HG03378 (cell line): ENCODE results near the gene ZNF296.

ENCODE experiments used
- ATAC-seq: cut with Tn5 transposase; IDR thresholded peaks from one replicate; pipeline ENCODE4 v1.9.1; 2021; ENCODE audit warnings: mild to moderate bottlenecking, moderate library complexity; ENCODE audit not compliant: unreplicated experiment

Gene ZNF296

DNA sequence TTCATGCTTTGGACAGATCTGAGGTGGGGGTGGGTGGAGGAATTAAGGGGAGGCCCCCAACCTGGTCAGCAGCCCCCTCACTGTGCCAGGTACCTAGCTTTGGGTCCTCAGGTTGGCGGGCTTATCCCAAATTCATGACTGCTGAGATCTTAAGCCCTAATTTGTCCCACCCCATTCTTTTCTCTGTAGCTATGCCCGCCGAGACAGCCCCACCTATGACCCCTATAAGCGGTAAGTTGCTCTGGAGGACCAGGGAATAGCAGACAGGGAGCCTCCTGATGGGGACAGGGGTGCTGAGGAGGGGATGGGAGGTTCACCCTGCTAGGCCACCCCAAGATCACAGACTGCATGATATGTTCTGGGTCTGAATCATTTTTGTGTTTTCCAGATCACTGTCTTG lies 14.3 kb downstream of the ZNF296 start:
- no peak for ATAC-seq

DNA sequence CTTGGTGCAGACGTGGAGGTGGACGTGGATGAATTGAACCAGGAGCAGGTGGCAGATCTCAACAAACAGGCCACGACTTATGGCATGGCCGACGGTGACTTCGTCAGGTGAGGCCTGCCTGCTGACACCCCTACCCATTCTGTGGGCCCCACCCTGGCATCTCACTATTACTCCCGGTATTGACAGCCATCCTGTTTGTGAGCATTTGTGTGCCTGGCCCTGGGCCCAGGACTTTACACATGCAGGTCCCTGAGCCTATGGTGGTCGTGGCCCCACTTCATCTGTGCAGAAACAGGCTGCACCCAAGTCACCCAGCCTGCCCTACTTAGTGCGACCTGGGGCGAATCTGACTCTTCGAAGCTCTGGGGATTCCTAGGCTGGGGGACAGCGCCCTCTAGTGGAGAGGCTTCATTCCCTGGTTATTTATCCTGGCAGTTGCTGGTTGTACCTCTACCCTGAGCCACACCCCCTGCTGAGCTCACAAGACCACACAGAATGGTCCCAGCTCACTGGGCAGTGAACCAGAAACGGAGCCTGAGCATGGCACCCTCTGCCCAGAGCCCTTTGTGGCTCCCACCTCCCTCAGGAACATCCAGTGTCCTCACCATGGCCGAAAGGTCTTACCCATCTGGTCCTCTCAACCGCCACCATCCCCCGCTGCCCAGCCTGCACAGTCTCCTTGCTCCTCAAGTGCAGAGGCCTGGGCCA lies 16.9 kb downstream of the ZNF296 start:
- peak; percentile 53 for ATAC-seq

DNA sequence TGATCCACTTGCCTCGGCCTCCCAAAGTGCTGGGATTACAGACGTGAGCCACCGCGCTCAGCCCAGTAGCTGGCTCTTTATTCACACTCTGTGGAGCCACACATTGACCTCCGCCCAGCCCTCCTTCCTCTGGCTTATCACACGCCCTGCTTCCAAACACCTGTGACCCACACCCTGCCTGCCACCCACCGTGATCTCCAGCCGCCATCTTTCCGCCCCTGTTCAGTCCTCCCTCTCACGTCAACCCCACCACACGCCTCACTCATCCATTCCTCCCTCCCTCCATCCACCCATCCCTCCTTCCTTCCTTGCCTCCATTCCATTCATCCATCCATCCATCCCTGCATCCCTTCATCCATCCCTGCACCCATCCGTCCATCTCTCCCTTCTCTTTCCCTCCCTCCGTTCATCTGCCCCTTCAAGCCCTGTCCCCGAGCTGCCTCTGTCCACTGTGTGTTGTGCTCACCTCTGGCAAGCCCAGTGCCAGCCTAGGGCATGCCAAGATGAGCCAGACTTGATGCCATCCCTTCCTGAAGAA lies 17.6 kb downstream of the ZNF296 start:
- ATAC-seq, result no peak

DNA sequence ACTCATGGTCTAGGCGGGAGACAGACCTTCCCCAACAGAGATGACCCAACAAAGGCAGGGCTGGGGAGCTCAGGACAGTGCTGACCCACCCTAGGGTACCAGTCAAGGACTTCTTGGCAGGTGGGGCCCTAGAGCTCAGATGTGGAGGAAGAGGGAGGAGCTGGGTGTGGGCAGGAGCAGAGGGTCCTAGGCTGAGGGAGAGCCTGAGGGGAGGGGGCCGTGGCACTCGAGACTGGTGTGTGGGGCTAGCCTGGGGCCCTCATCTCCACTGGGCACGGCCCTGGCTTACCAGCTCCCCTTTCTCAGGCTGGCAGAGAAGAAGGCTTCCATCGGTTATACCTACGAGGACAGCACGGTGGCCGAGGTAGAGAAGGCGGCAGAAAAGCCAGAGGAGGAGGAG lies 18.8 kb downstream of the ZNF296 start:
- ATAC-seq, result no peak

DNA sequence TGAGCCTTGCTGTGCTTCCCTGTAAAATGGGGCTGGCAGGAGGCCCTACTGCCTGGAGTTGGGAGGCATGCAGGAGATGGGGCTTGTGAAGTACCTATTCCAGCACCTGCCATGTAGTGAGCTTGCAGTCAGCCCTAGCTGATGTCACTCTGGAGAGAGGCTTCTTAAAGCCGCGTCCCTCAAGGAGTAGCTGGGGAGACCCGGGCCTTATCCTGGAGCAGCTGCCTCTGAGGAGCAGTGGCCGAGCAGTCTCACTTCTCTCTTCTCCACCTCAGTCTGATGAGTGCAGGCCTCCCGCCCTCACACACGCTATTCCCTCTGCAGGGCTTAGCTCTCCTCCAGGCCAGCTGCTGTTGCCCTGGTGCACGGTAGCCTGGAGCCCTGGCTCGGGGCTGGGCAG lies 19.4 kb downstream of the ZNF296 start:
- ATAC-seq, result no peak

DNA sequence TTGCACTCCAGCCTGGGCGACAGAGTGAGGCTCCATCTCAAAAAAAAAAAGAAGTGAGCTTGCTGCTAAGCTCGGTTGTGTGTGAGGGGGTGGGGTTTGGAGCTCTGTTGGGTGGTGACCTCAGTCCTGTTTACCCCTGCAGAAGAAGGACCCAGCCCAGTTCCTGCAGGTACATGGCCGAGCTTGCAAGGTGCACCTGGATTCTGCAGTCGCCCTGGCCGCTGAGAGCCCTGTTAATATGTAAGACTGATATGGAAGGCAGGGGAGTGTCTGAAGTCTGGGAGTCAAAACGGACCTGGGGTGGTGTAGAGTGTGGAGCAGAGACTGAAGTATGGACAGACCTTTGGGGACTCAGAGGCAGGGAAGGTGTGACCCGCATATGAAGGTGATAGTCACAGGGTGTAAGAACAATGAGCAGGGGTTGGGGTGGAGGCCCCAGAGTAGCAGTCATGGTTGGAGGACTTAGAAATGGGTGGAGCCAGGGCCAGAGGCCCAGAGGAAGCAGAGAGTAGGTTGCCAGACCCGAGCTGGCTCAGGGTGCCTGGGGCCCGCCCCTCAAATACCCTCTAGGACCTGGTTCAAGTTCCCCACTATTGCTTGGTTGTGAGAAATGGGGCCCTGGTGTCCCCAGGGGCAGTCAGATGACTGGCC lies 24.2 kb downstream of the ZNF296 start:
- no peak for ATAC-seq

DNA sequence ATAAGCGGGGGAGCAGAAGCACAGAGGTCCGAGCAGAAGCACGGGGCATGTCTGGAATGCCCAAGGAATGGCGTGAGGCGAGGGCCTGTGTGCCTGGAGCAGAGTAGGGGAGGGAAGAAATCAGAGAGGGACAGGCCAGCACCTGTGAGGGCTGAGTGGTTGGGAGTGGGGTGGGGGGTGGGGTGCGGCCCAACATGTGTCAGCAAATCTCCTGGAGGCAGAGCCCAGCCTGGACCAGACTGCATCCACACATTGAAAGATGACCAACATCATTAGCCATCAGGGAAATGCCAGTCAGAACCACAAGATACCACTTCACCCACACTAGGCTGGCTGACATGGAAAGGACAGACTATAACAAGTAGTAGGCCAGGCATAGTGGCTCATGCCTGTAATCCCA lies 26.2 kb downstream of the ZNF296 start:
- no peak for ATAC-seq

DNA sequence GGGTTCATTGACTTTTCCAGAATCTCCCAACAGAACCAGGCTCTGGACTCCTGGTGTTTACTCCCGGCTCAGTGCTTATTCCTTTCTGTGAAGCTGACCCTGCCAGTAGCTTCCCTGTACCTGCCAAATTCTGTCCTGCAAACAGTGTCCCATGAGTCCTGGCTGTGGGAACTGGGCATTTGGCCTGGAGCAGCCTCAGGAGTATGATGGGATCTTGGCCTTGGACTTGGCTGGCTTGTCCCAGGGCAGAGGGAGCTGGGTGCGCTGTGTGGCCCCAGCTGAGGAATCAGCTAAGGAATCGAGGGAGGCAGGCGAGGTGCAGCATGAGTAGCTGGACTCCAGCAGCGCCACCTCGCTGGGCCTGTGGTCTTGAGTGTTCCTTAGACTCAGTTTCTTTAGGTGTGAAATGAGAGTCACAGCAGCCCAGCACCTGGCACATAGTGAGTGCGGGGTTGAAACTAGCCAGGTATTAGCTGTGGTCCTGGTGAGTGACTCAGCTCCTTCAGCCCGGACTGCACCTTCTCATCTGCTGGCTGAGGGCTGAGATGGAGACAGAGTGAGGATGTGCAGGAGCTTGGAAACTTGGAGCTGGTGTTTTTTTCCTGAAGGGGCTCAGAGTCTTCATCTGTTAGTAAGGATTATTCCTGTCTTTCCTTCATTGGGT lies 27.1 kb downstream of the ZNF296 start:
- ATAC-seq, result no peak

DNA sequence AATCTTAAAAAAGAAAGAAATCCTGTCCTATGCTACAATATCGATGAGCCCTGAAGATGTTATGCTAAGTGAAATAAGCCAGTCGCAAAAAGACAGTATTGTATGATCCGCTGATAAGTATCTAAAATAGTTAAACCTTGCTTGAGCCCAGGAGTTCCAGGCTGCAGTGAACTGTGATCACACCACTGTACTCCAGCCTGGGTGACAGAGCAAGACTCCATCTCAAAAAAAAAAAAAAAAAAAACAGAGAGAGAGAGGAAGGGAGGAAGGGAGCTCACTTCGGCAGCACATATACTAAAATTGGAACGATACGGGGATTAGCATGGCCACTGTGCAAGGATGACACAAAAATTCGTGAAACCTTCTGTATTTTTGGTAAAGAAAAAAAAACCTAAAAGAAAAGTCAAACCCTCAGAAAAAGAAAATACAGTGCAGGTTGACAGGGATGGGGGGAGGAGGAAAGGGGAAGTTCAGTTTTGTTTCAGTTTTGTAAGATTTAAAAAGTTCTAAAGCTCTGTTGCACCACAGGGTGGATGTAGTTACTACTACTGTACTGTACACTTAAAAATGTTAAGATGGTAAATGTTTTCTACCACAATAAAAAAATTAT lies 29.0 kb downstream of the ZNF296 start:
- ATAC-seq, result peak; percentile 49

DNA sequence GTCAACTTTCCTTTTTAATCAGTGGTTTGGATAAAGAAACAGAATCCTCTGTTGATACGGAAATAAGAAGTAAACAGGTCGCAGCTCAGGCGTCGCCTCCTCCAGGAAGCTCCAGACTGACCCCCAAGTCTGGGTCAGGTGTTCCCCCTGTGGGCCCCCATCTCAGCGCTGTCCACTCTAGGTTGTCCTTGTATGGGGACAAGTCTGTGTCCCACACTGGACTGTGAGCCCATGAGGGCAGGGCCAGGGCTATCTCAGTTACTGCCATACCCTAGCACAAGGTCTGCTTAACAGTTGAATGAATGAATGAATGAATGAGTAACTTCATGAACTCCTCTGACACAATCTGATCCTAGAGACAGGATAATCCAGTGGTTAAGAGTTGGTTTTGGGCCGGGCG lies 29.9 kb downstream of the ZNF296 start:
- no peak for ATAC-seq

DNA sequence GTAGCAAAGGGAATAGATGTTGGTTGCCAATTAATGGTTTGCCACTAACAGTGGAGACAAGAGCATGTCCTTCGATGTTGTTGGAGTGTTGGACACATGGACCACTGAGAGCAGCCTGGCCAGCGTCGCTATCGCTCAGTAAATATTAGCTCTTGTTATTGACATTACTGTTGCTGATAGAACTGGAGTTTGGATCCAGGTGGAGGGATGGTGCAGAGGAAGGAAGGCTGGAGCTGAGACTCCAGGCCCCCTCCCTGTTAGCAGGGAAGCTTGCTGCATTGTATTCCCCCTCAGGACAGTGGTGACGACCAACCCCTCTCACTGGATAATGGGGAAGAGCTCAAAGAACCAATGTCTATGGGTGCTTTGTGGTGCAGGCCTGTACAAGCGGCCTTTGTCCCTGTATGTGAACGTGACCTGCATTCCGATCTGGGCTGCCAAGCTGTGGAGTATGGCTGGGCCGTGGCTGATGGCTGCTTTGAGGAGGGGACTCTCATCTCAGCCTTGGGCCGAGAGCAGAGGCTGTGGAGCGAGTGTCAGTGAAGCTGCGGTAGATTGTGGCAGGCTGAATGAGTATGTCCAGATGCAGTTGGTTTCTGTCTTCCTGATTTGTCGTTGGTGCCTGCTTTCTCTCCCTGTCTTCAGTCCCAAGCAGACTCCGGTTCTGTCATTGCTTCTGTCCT lies 30.5 kb downstream of the ZNF296 start:
- no peak for ATAC-seq

DNA sequence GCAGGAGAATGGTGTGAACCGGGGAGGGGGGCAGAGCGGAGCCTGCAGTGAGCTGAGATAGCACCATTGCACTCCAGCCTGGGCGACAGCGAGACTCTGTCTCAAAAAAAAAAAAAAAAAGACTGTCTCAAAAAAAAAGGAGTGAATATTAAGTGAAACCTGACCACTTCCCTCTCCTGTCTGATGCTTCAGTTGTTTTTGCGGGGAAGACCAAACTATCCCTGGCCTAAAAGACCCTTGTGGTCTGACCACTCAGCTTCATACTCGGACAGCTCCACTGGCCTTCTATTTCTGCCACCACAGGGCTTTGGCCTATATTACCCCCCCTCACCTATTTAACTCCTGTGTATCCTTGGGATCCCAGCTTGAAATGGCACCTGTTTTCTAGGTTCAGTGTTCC lies 35.2 kb downstream of the ZNF296 start:
- no peak for ATAC-seq

DNA sequence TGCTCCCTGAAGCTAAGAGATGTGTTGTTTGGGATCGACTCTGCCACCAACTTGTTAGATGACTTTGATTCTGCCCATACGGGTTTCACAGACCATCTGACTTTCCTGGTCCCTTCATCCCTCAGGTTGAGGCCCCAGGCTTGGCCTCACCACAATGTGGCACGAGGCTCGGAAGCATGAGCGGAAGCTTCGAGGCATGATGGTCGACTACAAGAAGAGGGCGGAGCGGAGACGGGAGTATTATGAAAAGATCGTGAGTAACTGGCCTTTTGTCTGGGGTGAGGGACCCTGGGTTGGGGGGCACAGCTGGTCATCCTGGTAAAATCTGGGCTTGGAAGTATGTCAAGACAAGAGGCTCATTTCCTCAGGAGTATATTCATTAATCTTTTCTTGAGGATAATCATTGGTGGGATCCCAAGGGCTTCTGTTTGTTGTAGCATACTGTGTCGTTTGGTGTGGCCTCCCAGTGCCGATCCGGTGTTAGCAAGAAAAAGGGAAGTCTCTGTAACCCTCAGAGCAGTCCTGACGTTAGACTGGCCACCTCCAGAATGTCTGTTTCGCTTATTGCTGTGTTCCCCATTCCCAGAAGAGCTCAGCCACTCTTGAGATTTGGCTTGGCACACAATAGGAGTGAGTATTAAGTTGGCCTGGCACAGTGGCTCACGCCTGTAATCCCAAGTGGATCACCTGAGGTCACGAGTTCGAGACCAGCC lies 36.1 kb downstream of the ZNF296 start:
- no peak for ATAC-seq

DNA sequence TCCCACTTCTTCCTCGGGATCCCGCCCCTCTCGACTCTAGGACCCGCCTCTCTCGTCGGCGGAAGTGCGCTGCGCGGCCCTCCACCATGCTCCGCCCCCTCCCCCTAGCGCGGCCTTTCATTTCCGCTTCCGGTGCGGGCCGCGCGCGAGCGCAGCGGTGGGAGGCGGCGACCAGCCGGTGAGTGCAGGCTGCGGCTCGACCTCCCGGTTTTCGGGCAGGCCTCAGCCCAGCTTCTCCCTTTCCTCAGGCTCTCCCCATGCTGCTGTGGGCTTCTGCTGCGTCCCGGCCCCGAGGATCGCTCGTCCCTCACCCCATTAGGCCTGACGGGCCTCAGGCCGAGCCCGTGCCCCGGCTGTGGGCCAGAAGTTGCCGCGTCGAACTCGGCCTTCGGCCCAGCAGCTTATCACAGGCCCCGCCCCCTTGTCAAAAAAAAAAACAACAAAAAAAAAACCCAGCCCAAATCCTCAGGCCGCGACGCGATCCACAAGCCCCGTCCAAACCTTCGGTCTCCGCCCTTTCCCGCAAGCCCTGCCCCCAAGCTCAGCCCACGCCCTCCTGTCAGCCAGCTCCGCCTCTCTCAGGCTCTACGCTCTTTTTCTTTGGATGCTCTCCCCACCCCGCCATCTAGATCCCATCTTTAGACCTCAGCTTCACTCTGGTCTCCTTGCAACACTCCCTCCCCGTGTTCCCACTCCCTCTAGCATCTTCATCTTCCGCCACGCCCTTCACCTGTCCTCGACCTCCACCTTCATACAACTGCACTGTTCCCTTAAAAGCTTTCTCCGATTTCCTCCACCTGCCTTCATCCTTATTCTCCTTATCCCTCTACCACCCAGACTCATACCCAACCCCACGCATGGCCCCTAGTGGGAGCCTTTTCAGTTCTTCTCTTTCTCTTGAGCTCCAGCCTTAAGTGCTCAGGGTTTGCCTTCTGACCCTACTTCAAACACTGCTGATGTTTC lies 37.1 kb downstream of the ZNF296 start, which contains the start of gene CLASRP:
Gene CLASRP (plus strand): TSS at position 115 of the 963 bp plus-strand sequence. CDS start 1,168 bp downstream, outside the sequence.
- ATAC-seq, result no peak

DNA sequence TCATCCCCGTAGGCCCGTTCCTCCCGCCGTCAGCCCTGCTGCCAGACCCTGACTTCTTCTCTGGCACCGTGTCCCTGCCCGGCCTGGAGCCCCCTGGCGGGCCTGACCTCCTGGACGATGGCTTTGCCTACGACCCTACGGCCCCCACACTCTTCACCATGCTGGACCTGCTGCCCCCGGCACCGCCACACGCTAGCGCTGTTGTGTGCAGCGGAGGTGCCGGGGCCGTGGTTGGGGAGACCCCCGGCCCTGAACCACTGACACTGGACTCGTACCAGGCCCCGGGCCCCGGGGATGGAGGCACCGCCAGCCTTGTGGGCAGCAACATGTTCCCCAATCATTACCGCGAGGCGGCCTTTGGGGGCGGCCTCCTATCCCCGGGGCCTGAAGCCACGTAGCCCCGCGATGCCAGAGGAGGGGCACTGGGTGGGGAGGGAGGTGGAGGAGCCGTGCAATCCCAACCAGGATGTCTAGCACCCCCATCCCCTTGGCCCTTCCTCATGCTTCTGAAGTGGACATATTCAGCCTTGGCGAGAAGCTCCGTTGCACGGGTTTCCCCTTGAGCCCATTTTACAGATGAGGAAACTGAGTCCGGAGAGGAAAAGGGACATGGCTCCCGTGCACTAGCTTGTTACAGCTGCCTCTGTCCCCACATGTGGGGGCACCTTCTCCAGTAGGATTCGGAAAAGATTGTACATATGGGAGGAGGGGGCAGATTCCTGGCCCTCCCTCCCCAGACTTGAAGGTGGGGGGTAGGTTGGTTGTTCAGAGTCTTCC lies 38.7 kb downstream of the ZNF296 start:
- no peak for ATAC-seq

DNA sequence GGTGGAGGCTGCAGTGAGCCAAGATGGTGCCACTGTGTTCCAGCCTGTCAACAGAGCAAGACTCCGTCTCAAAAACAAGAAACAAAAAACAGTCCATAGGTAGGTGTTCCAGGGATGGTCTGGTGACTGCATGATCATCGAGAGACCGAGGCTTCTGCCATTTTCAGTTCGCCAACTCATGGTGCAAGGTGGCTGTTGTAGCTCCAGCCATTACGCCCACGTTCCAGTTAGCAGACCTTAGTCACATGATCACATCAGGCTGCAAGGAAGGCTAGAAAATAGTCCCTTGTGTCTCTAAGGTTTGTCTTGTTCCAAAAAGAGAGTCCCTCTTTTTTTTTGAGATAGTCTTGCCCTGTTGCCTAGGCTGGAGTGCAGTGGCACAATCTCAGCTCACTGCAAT lies 40.5 kb downstream of the ZNF296 start:
- ATAC-seq, result no peak

DNA sequence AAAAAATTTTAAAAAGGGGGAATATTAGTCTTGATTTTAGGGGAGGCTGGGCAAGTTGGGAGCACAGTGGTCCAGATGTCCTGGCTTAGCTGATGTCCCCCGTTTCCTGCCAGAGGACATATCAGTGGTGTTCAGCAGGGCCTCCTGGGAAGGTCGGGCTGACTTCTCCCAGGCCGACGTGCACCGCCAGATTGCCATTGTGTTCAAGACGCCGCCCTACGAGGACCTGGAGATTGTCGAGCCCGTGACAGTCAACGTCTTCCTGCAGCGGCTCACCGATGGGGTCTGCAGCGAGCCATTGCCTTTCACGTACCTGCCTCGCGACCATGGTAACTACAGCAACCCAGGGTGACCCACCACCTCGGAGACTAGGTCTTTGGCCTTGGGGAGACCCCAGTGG lies 43.9 kb downstream of the ZNF296 start:
- no peak for ATAC-seq

DNA sequence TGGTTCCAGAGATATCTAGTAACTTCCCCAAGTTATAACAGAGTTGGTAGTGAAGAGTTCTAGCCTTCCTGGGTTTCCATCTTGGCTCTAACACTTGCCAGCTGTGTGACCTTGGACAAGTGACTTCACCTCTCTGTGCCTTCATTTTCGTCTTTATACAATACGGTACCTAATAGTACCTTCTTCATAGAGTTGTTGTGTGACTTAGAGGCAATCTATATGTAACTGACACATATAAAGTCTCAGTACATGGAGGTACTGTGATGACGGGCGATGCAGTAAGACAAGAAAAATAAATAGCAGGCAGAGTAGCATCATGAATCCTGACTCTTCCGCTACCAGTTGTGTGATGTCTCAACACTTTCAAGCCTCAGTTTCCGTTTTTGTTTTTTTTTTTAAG lies 45.5 kb downstream of the ZNF296 start:
- no peak for ATAC-seq
